Measurements from ENCODE around the gene CAPNS2. TPM values are rescaled to one million over a fixed set of nuclear protein-coding genes. Genes with fewer than 3 reads are reported as not detected.

The CAPNS2 gene
- total RNA-seq, 1 experiment from 2014 or later, result 1.8 TPM

GRCh38 chr16:55527885-55528284 is 38.6 kb upstream of the CAPNS2 start:
- Histone ChIP-seq H3K79me2 (ENCODE audit: low read depth) (no peaks in the 10 kb centered on the region), H3K4me1 (replicated peaks; ENCODE audit: insufficient read depth) (peaks cover 14% of the 10 kb centered on the region), H3K27me3 (ENCODE audit: insufficient read depth, low read depth) (no peaks in the 10 kb centered on the region), H3K4me2 (no peak overlapping the region), H3K9me2 (ENCODE audit: insufficient read depth) (no peaks in the 10 kb centered on the region), H3K36me3 (ENCODE audit: low read depth) (peaks cover 28% of the 10 kb centered on the region), H3K4me3 (no peak overlapping the region), H2AFZ (no peak overlapping the region), H3K27ac (no peak overlapping the region), H3K9me3 (ENCODE audit: insufficient read depth, low read depth) (no peaks in the 10 kb centered on the region), H3F3A (ENCODE audit: insufficient read depth, low read depth) (no peaks in the 10 kb centered on the region; the same call in 1 of the 2 replicates), H4K20me1 (ENCODE audit: insufficient read depth) (no peaks in the 10 kb centered on the region)
- POLR2A ChIA-PET (ENCODE audit: unreplicated experiment), result no interaction called here
- BruUV-seq (replicated peaks), result no TSS peak
- CTCF ChIA-PET, result interaction anchor here (0.6 to 1.2 kb wide), 4 partner anchors 58 to 305 kb away, joined by 3 to 5 read pairs (median 4); partner anchors contain the start of gene CES1
- no peak for TF ChIP-seq CTCF (conservative IDR thresholded peaks at IDR 0.05)
- no peak for TF ChIP-seq EZH2 (IDR thresholded peaks at IDR 0.05; ENCODE audit: low read depth)
- intact Hi-C loops (cut with micrococcal nuclease; ENCODE audit: unreplicated experiment), result no loop called here
- DNase-seq, result no peak

- peaks cover 14% of the 10 kb centered on the region for H3K4me1 ChIP-seq (replicated peaks; ENCODE audit: insufficient read depth)
Observed at GRCh38 chr16:55529018-55529417, 37.5 kb upstream of the CAPNS2 start.

GRCh38 chr16:55530316-55530856 is 36.1 kb upstream of the CAPNS2 start:
- Histone ChIP-seq H3K27ac (no peak overlapping the region), H3K9me2 (ENCODE audit: insufficient read depth) (no peaks in the 10 kb centered on the region), H3K36me3 (ENCODE audit: low read depth) (peaks cover 35% of the 10 kb centered on the region), H3F3A (ENCODE audit: insufficient read depth, low read depth) (no peaks in the 10 kb centered on the region; the same call in 1 of the 2 replicates), H3K4me3 (no peak overlapping the region), H3K9me3 (ENCODE audit: insufficient read depth, low read depth) (no peaks in the 10 kb centered on the region), H4K20me1 (ENCODE audit: insufficient read depth) (no peaks in the 10 kb centered on the region), H3K4me1 (replicated peaks; ENCODE audit: insufficient read depth) (peaks cover 14% of the 10 kb centered on the region), H3K79me2 (ENCODE audit: low read depth) (no peaks in the 10 kb centered on the region), H2AFZ (no peak overlapping the region), H3K27me3 (ENCODE audit: insufficient read depth, low read depth) (no peaks in the 10 kb centered on the region), H3K4me2 (0 out of 2 replicates have a peak overlapping the region, but pooled peaks have one; percentile 1)
- TF ChIP-seq EZH2 (IDR thresholded peaks at IDR 0.05; ENCODE audit: low read depth), result no peak
- no peak for TF ChIP-seq CTCF (conservative IDR thresholded peaks at IDR 0.05)
- ChIA-PET CTCF (no interaction called here), POLR2A (ENCODE audit: unreplicated experiment) (interaction anchor here (0.7 kb wide), 1 partner anchor 184 kb away, joined by 5 read pairs; no protein-coding TSS in a partner anchor)
- peak in 1 of 2 experiments; percentile 52 for DNase-seq
- intact Hi-C loops (cut with micrococcal nuclease; ENCODE audit: unreplicated experiment), result loop anchor here (2.0 kb wide), 1 partner anchor 60 kb away; no protein-coding TSS in a partner anchor
- BruUV-seq (replicated peaks), result no TSS peak

More at GRCh38 chr16:55529018-55529417, 37.5 kb upstream of the CAPNS2 start:
- POLR2A ChIA-PET (ENCODE audit: unreplicated experiment), result no interaction called here
- H3K4me2 ChIP-seq, result no peak overlapping the region
- H3K27ac ChIP-seq, result no peak overlapping the region
- DNase-seq, result no peak
- no peaks in the 10 kb centered on the region; the same call in 1 of the 2 replicates for H3F3A ChIP-seq (ENCODE audit: insufficient read depth, low read depth)
- H2AFZ ChIP-seq, result no peak overlapping the region
- BruUV-seq (replicated peaks), result no TSS peak
- peaks cover 30% of the 10 kb centered on the region for H3K36me3 ChIP-seq (ENCODE audit: low read depth)
- CTCF ChIA-PET, result interaction anchor here (1.1 to 1.2 kb wide), 2 partner anchors 59 to 69 kb away, joined by 4 read pairs; no protein-coding TSS in a partner anchor
- H3K27me3 ChIP-seq (ENCODE audit: insufficient read depth, low read depth), result no peaks in the 10 kb centered on the region
- H4K20me1 ChIP-seq (ENCODE audit: insufficient read depth), result no peaks in the 10 kb centered on the region
- no peaks in the 10 kb centered on the region for H3K79me2 ChIP-seq (ENCODE audit: low read depth)
- TF ChIP-seq EZH2 (IDR thresholded peaks at IDR 0.05; ENCODE audit: low read depth), result no peak
- TF ChIP-seq CTCF (conservative IDR thresholded peaks at IDR 0.05), result no peak
- intact Hi-C loops (cut with micrococcal nuclease; ENCODE audit: unreplicated experiment), result no loop called here
- H3K9me2 ChIP-seq (ENCODE audit: insufficient read depth), result no peaks in the 10 kb centered on the region
- no peaks in the 10 kb centered on the region for H3K9me3 ChIP-seq (ENCODE audit: insufficient read depth, low read depth)
- no peak overlapping the region for H3K4me3 ChIP-seq

Data from PC-9 (cell line).